ENCODE data around the gene TNPO2.
A peak's percentile ranks its signal among the peaks of the same experiment; 100 is the strongest.

The TNPO2 gene

GRCh38 chr19:12752056-12752781 lies 28.5 kb upstream of the TNPO2 start:
- Mint-ChIP-seq H3K27me3 (peaks cover 48% of the 10 kb centered on the region), H3K9me3 (peaks cover 10% of the 10 kb centered on the region), H3K27ac (no peak overlapping the region), H3K4me3 (no peak overlapping the region), H3K36me3 (ENCODE audit: low read depth) (peaks cover 13% of the 10 kb centered on the region), H3K4me1 (ENCODE audit: low read depth) (peaks cover under 1% of the 10 kb centered on the region)
- intact Hi-C loops (cut with micrococcal nuclease): no loop called here

- intact Hi-C loops (cut with micrococcal nuclease): no loop called here
- Mint-ChIP-seq H3K27me3 (peaks cover 48% of the 10 kb centered on the region), H3K36me3 (ENCODE audit: low read depth) (peaks cover 19% of the 10 kb centered on the region), H3K9me3 (peaks cover 12% of the 10 kb centered on the region), H3K27ac (no peak within 1 kb of the TSS), H3K4me3 (no peak within 1 kb of the TSS), H3K4me1 (ENCODE audit: low read depth) (no peaks in the 10 kb centered on the region)
These were observed 27.9 kb upstream of the TNPO2 start, which contains the start of gene BEST2 for GRCh38 chr19:12751635-12752034. Gene BEST2 (plus strand): TSS chr19:12751791. CDS start chr19:12752593, 802 bp downstream.

GRCh38 chr19:12750851-12751250 lies 27.1 kb upstream of the TNPO2 start:
- intact Hi-C loops (cut with micrococcal nuclease): no loop called here
- H3K4me1 Mint-ChIP-seq (ENCODE audit: low read depth): no peaks in the 10 kb centered on the region
- H3K36me3 Mint-ChIP-seq (ENCODE audit: low read depth): peaks cover 27% of the 10 kb centered on the region
- H3K9me3 Mint-ChIP-seq: peaks cover 12% of the 10 kb centered on the region
- H3K27ac Mint-ChIP-seq: no peak overlapping the region
- H3K27me3 Mint-ChIP-seq: peaks cover 43% of the 10 kb centered on the region
- no peak overlapping the region for H3K4me3 Mint-ChIP-seq

- H3K36me3 Mint-ChIP-seq (ENCODE audit: low read depth): peaks cover 35% of the 10 kb centered on the region
- peaks cover 6% of the 10 kb centered on the region for H3K4me1 Mint-ChIP-seq (ENCODE audit: low read depth)
- peaks cover 41% of the 10 kb centered on the region for H3K27me3 Mint-ChIP-seq
- H3K27ac Mint-ChIP-seq: no peak overlapping the region
- intact Hi-C loops (cut with micrococcal nuclease): no loop called here
- no peak overlapping the region for H3K4me3 Mint-ChIP-seq
- peaks cover 12% of the 10 kb centered on the region for H3K9me3 Mint-ChIP-seq
These were observed 26.3 kb upstream of the TNPO2 start for GRCh38 chr19:12749938-12750521.

GRCh38 chr19:12748489-12748888 lies 24.8 kb upstream of the TNPO2 start:
- Mint-ChIP-seq H3K4me3 (no peak overlapping the region), H3K27me3 (peaks cover 35% of the 10 kb centered on the region), H3K27ac (no peak overlapping the region), H3K36me3 (ENCODE audit: low read depth) (peaks cover 48% of the 10 kb centered on the region), H3K9me3 (peaks cover 12% of the 10 kb centered on the region), H3K4me1 (ENCODE audit: low read depth) (peaks cover 6% of the 10 kb centered on the region)
- intact Hi-C loops (cut with micrococcal nuclease): no loop called here

GRCh38 chr19:12745166-12745897 lies 21.6 kb upstream of the TNPO2 start:
- Mint-ChIP-seq H3K27ac (no peak overlapping the region), H3K4me1 (ENCODE audit: low read depth) (peaks cover 6% of the 10 kb centered on the region), H3K36me3 (ENCODE audit: low read depth) (peaks cover 79% of the 10 kb centered on the region), H3K9me3 (peaks cover 12% of the 10 kb centered on the region), H3K27me3 (peaks cover 15% of the 10 kb centered on the region), H3K4me3 (no peak overlapping the region)
- intact Hi-C loops (cut with micrococcal nuclease): no loop called here

- intact Hi-C loops (cut with micrococcal nuclease): no loop called here
- H3K27me3 Mint-ChIP-seq: no peaks in the 10 kb centered on the region
- peaks cover 73% of the 10 kb centered on the region for H3K36me3 Mint-ChIP-seq (ENCODE audit: low read depth)
- H3K4me3 Mint-ChIP-seq: peak overlapping the region; percentile 99
- peaks cover 37% of the 10 kb centered on the region for H3K4me1 Mint-ChIP-seq (ENCODE audit: low read depth)
- no peaks in the 10 kb centered on the region for H3K9me3 Mint-ChIP-seq
- H3K27ac Mint-ChIP-seq: peak overlapping the region; percentile 92
These were observed 14.2 kb upstream of the TNPO2 start for GRCh38 chr19:12737835-12738351.

GRCh38 chr19:12736995-12737834 lies 13.5 kb upstream of the TNPO2 start, which contains the start of gene GET3:
Gene GET3 (plus strand): TSS chr19:12737497. CDS start chr19:12737506, 9 bp downstream.
- peak within 1 kb of the TSS; percentile 92 for H3K27ac Mint-ChIP-seq
- peak within 1 kb of the TSS; percentile 99 for H3K4me3 Mint-ChIP-seq
- H3K9me3 Mint-ChIP-seq: no peaks in the 10 kb centered on the region
- peaks cover 73% of the 10 kb centered on the region for H3K36me3 Mint-ChIP-seq (ENCODE audit: low read depth)
- intact Hi-C loops (cut with micrococcal nuclease): no loop called here
- H3K4me1 Mint-ChIP-seq (ENCODE audit: low read depth): peaks cover 43% of the 10 kb centered on the region
- no peaks in the 10 kb centered on the region for H3K27me3 Mint-ChIP-seq

GRCh38 chr19:12733369-12734214 lies 9.9 kb upstream of the TNPO2 start:
- peaks cover 73% of the 10 kb centered on the region for H3K36me3 Mint-ChIP-seq (ENCODE audit: low read depth)
- peaks cover 62% of the 10 kb centered on the region for H3K4me1 Mint-ChIP-seq (ENCODE audit: low read depth)
- no peaks in the 10 kb centered on the region for H3K27me3 Mint-ChIP-seq
- intact Hi-C loops (cut with micrococcal nuclease): loop anchor here (1.0 kb wide), 1 partner anchor 11 kb away; no protein-coding TSS in a partner anchor
- H3K27ac Mint-ChIP-seq: peak overlapping the region; percentile 98
- peak overlapping the region; percentile 94 for H3K4me3 Mint-ChIP-seq
- H3K9me3 Mint-ChIP-seq: no peaks in the 10 kb centered on the region

GRCh38 chr19:12731337-12731736 lies 7.6 kb upstream of the TNPO2 start:
- intact Hi-C loops (cut with micrococcal nuclease): no loop called here
- Mint-ChIP-seq H3K27ac (no peak overlapping the region), H3K27me3 (no peaks in the 10 kb centered on the region), H3K36me3 (ENCODE audit: low read depth) (peaks cover 75% of the 10 kb centered on the region), H3K9me3 (no peaks in the 10 kb centered on the region), H3K4me3 (no peak overlapping the region), H3K4me1 (ENCODE audit: low read depth) (peaks cover 41% of the 10 kb centered on the region)

GRCh38 chr19:12730064-12730463 lies 6.3 kb upstream of the TNPO2 start:
- Mint-ChIP-seq H3K9me3 (no peaks in the 10 kb centered on the region), H3K27ac (peak overlapping the region; percentile 24), H3K4me1 (ENCODE audit: low read depth) (peaks cover 41% of the 10 kb centered on the region), H3K36me3 (ENCODE audit: low read depth) (peaks cover 78% of the 10 kb centered on the region), H3K4me3 (no peak overlapping the region), H3K27me3 (no peaks in the 10 kb centered on the region)
- intact Hi-C loops (cut with micrococcal nuclease): no loop called here

- H3K9me3 Mint-ChIP-seq: no peaks in the 10 kb centered on the region
- H3K4me1 Mint-ChIP-seq (ENCODE audit: low read depth): peaks cover 49% of the 10 kb centered on the region
- H3K4me3 Mint-ChIP-seq: no peak overlapping the region
- peaks cover 60% of the 10 kb centered on the region for H3K36me3 Mint-ChIP-seq (ENCODE audit: low read depth)
- H3K27ac Mint-ChIP-seq: no peak overlapping the region
- intact Hi-C loops (cut with micrococcal nuclease): no loop called here
- no peaks in the 10 kb centered on the region for H3K27me3 Mint-ChIP-seq
These were observed 4.2 kb upstream of the TNPO2 start for GRCh38 chr19:12727745-12728433.
